ENCODE data around the gene TRIOBP.

The TRIOBP gene

GRCh38 chr22:37790234-37790633 lies 93.4 kb downstream of the TRIOBP start:
- no peak for TF ChIP-seq POLR2AphosphoS5 (IDR thresholded peaks at IDR 0.05; ENCODE audit: low read depth, low read length)
- no peak for TF ChIP-seq SIN3A (IDR thresholded peaks at IDR 0.05; ENCODE audit: borderline replicate concordance, insufficient read depth, low read length)
- TF ChIP-seq FOXP2 (optimal IDR thresholded peaks at IDR 0.05; ENCODE audit: borderline replicate concordance, extremely low read depth, extremely low read length, insufficient read depth) = no peak
- no peak for TF ChIP-seq TAF1 (IDR thresholded peaks at IDR 0.05; ENCODE audit: borderline replicate concordance, insufficient read depth, low read length)
- TF ChIP-seq, protein P1, sequence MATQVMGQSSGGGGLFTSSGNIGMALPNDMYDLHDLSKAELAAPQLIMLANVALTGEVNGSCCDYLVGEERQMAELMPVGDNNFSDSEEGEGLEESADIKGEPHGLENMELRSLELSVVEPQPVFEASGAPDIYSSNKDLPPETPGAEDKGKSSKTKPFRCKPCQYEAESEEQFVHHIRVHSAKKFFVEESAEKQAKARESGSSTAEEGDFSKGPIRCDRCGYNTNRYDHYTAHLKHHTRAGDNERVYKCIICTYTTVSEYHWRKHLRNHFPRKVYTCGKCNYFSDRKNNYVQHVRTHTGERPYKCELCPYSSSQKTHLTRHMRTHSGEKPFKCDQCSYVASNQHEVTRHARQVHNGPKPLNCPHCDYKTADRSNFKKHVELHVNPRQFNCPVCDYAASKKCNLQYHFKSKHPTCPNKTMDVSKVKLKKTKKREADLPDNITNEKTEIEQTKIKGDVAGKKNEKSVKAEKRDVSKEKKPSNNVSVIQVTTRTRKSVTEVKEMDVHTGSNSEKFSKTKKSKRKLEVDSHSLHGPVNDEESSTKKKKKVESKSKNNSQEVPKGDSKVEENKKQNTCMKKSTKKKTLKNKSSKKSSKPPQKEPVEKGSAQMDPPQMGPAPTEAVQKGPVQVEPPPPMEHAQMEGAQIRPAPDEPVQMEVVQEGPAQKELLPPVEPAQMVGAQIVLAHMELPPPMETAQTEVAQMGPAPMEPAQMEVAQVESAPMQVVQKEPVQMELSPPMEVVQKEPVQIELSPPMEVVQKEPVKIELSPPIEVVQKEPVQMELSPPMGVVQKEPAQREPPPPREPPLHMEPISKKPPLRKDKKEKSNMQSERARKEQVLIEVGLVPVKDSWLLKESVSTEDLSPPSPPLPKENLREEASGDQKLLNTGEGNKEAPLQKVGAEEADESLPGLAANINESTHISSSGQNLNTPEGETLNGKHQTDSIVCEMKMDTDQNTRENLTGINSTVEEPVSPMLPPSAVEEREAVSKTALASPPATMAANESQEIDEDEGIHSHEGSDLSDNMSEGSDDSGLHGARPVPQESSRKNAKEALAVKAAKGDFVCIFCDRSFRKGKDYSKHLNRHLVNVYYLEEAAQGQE (IDR thresholded peaks at IDR 0.05; ENCODE audit: insufficient read depth in 1 of 2, low read depth in 2 of 2, low read length in 2 of 2) = no peak

DNA sequence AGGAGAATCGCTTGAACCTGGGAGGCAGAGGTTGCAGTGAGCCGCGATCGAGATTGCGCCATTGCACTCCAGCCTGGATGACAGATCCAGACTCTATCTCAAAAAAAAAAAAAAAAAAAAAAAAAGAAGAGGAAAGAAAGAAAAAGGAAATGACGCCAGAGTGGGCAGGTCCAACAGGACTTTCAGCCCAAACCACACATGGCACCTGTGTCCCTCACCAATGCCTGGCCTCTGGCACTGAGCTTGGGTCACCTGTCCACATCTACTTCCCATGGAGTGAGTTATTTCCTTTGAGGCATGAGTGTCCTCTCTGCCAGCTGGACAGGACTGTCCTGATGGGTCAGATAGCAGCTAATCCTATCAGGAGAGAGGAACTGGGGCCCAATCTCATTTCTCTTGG lies 95.6 kb downstream of the TRIOBP start:
- TF ChIP-seq, protein P1 (IDR thresholded peaks at IDR 0.05; ENCODE audit: insufficient read depth in 1 of 2, low read depth in 2 of 2, low read length in 2 of 2) = no peak
- TF ChIP-seq FOXP2 (optimal IDR thresholded peaks at IDR 0.05; ENCODE audit: borderline replicate concordance, extremely low read depth, extremely low read length, insufficient read depth) (no peak), TAF1 (IDR thresholded peaks at IDR 0.05; ENCODE audit: borderline replicate concordance, insufficient read depth, low read length) (no peak), SIN3A (IDR thresholded peaks at IDR 0.05; ENCODE audit: borderline replicate concordance, insufficient read depth, low read length) (no peak), POLR2AphosphoS5 (IDR thresholded peaks at IDR 0.05; ENCODE audit: low read depth, low read length) (no peak)

DNA sequence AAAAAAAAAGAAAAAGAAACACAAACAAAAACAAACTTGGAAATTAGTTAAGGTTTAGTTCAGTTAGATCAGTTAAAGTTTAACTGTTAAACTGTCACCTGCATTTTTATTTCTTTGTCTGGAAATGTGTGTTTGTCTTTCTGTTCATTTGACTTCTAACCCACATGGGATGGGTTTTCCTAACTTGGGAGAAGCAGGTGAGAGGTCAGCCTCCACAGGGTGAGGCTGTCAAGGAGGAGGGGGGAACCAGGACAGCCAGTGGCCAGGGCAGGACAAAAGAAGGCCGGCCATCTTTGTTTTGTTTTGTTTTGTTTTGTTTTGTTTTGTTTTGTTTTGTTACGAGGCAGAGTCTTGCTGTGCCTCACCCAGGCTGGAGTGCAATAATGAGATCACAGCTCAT lies 97.5 kb downstream of the TRIOBP start:
- TF ChIP-seq FOXP2 (optimal IDR thresholded peaks at IDR 0.05; ENCODE audit: borderline replicate concordance, extremely low read depth, extremely low read length, insufficient read depth) (no peak), SIN3A (IDR thresholded peaks at IDR 0.05; ENCODE audit: borderline replicate concordance, insufficient read depth, low read length) (no peak), POLR2AphosphoS5 (IDR thresholded peaks at IDR 0.05; ENCODE audit: low read depth, low read length) (no peak), TAF1 (IDR thresholded peaks at IDR 0.05; ENCODE audit: borderline replicate concordance, insufficient read depth, low read length) (no peak)
- TF ChIP-seq, protein P1 (IDR thresholded peaks at IDR 0.05; ENCODE audit: insufficient read depth in 1 of 2, low read depth in 2 of 2, low read length in 2 of 2) = no peak

DNA sequence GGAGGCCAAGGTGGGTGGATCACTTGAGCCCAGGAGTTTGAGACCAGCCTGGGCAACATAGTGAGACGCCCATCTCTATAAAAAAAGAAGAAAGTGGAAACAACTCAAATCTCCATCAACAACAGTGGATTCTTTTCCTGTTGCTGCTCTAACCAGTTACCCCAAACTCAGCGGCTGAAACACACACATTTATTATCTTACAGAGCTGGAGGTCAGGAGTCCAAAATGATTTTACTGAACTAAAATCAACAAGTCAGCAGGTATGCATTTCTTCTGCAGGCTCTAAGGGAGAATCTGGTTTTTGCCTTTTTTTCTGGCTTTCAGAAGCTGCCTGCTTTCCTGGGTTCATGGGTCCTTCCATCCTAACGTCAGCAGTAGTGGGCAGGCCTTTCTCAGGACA lies 99.2 kb downstream of the TRIOBP start:
- TF ChIP-seq TAF1 (IDR thresholded peaks at IDR 0.05; ENCODE audit: borderline replicate concordance, insufficient read depth, low read length) (no peak), FOXP2 (optimal IDR thresholded peaks at IDR 0.05; ENCODE audit: borderline replicate concordance, extremely low read depth, extremely low read length, insufficient read depth) (no peak)

DNA sequence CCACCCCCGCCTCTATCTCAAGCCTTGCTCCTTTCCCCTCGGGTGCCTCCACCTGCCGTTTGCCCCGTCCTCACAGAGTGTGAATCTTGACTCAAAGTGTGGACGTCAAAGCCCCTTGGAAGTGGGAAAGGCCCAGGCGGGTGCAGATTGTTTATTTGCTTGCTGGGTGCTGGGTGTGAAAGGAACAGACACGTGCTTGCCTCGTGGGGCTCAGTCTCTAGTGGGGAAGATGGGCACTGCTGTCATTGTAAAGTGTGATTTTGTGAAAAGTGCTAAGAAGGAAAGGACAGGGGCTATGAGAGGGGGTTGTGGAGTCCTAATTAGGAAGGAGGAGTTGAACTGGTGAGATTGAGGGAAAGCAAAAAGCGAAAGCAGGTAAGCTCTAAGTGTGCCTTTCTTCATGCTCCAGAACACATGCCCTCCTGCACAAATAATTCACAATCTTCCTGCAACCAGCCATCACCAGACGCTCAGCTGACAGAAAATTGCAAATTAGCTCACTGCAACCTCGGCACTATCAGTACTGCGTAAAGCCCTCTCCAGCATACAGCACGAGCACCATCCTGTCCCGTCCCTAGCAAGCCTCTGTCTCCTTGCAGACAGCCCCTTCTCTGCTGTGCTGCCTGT lies 101.1 kb downstream of the TRIOBP start:
- TF ChIP-seq, protein P1 (IDR thresholded peaks at IDR 0.05; ENCODE audit: insufficient read depth in 1 of 2, low read depth in 2 of 2, low read length in 2 of 2) = no peak
- no peak for TF ChIP-seq SIN3A (IDR thresholded peaks at IDR 0.05; ENCODE audit: borderline replicate concordance, insufficient read depth, low read length)
- TF ChIP-seq FOXP2 (optimal IDR thresholded peaks at IDR 0.05; ENCODE audit: borderline replicate concordance, extremely low read depth, extremely low read length, insufficient read depth) = no peak
- no peak for TF ChIP-seq TAF1 (IDR thresholded peaks at IDR 0.05; ENCODE audit: borderline replicate concordance, insufficient read depth, low read length)
- no peak for TF ChIP-seq POLR2AphosphoS5 (IDR thresholded peaks at IDR 0.05; ENCODE audit: low read depth, low read length)
